GM23338 (cell line): ENCODE measurements around the gene TJP1. TPM values are rescaled to one million over a fixed set of nuclear protein-coding genes. Genes with fewer than 3 reads are reported as not detected.

Experiments
- ATAC-seq: fragments of 200-7000 bp; cut with Tn5 transposase; 3 replicates; pipeline ENCODE4 v1.9.1; 2020
- DNase-seq: peaks from one replicate; pipeline ENCODE4 v3.0.0-alpha.2; 2015; ENCODE audit warnings: low spot score
- H2AFZ ChIP-seq: fragments of 200-600 bp; sonication (generic); 2 replicates; pipeline ENCODE4 v1.8.0; 2016; ENCODE audit warnings: antibody characterized with exemption, mild to moderate bottlenecking, moderate library complexity
- H3F3A ChIP-seq: fragments of 200-600 bp; sonication (generic); replicated peaks from 2 replicates; pipeline ENCODE4 v1.8.0; 2017; ENCODE audit warnings: antibody characterized with exemption, mixed run types, low read depth
- H3K27ac ChIP-seq: fragments of 200-600 bp; sonication (generic); 2 replicates; pipeline ENCODE4 v1.6.1; 2016; ENCODE audit warnings: low read depth
- H3K27me3 ChIP-seq: fragments of 200-600 bp; sonication (generic); 2 replicates; pipeline ENCODE4 v1.8.0; 2016; ENCODE audit warnings: mild to moderate bottlenecking, mixed run types, moderate library complexity; ENCODE audit not compliant: insufficient read depth
- H3K36me3 ChIP-seq: fragments of 200-600 bp; sonication (generic); 2 replicates; pipeline ENCODE4 v1.8.0; 2016; ENCODE audit warnings: mild to moderate bottlenecking; ENCODE audit not compliant: insufficient read depth
- H3K4me1 ChIP-seq: fragments of 200-600 bp; sonication (generic); 2 replicates; pipeline ENCODE4 v1.8.0; 2016; ENCODE audit warnings: mild to moderate bottlenecking, moderate library complexity; ENCODE audit not compliant: insufficient read depth
- H3K4me2 ChIP-seq: fragments of 200-600 bp; sonication (generic); 2 replicates; pipeline ENCODE4 v1.7.1; 2017; ENCODE audit warnings: mixed run types
- H3K4me3 ChIP-seq: fragments of 200-600 bp; sonication (generic); 2 replicates; pipeline ENCODE4 v1.6.1; 2016; ENCODE audit warnings: mixed run types
- H3K79me2 ChIP-seq: fragments of 200-600 bp; sonication (generic); replicated peaks from 2 replicates; pipeline ENCODE4 v1.8.0; 2017; ENCODE audit warnings: mild to moderate bottlenecking; ENCODE audit not compliant: insufficient read depth
- H3K9me2 ChIP-seq: fragments of 200-600 bp; sonication (generic); 2 replicates; pipeline ENCODE4 v1.8.0; 2017; ENCODE audit not compliant: insufficient read depth
- H4K20me1 ChIP-seq: fragments of 200-600 bp; sonication (generic); replicated peaks from 2 replicates; pipeline ENCODE4 v1.8.0; 2017; ENCODE audit warnings: mild to moderate bottlenecking; ENCODE audit not compliant: insufficient read depth
- H3K27ac Mint-ChIP-seq: 2 replicates; pipeline ENCODE4 v1.8.0; 2020; ENCODE audit warnings: inconsistent platforms, mild to moderate bottlenecking, moderate library complexity, mixed read lengths
- H3K27me3 Mint-ChIP-seq: 3 replicates; pipeline ENCODE4 v1.8.0; 2022; ENCODE audit warnings: low read depth, mild to moderate bottlenecking, moderate library complexity, mixed read lengths, inconsistent platforms; ENCODE audit not compliant: insufficient read depth, poor library complexity
- H3K36me3 Mint-ChIP-seq: 3 replicates; pipeline ENCODE4 v1.8.0; 2021; ENCODE audit warnings: low read depth, mild to moderate bottlenecking, inconsistent platforms, moderate library complexity, mixed read lengths
- H3K4me1 Mint-ChIP-seq: 3 replicates; pipeline ENCODE4 v1.8.0; 2020; ENCODE audit warnings: mild to moderate bottlenecking, inconsistent platforms, mixed read lengths
- H3K4me3 Mint-ChIP-seq: 3 replicates; pipeline ENCODE4 v1.8.0; 2021; ENCODE audit warnings: moderate library complexity, mild to moderate bottlenecking, inconsistent platforms, mixed read lengths
- H3K9me3 Mint-ChIP-seq: 3 replicates; pipeline ENCODE4 v1.8.0; 2020; ENCODE audit warnings: moderate library complexity, mild to moderate bottlenecking, inconsistent platforms, mixed read lengths
- CREB1 ChIP-seq: fragments of 250-450 bp; sonication (Bioruptor Pico); IDR thresholded peaks from 2 replicates; pipeline ENCODE4 v1.5.0; 2020; ENCODE audit warnings: low read depth, mild to moderate bottlenecking, moderate library complexity
- CTCF ChIP-seq, 2 experiments: fragments of 200-600 bp in 1 of 2; sonication (generic) in 1 of 2; conservative IDR thresholded peaks; 2 replicates each; pipeline versions ENCODE4 v1.5.1 to v1.6.1; 2016 to 2017; ENCODE audit warnings: antibody characterized with exemption in 2 of 2, low read depth in 2 of 2, mild to moderate bottlenecking in 2 of 2, moderate library complexity in 1 of 2
- ETS1 ChIP-seq: IDR thresholded peaks from 2 replicates; pipeline ENCODE4 v1.6.1; 2016; ENCODE audit warnings: antibody characterized with exemption
- EZH2 ChIP-seq: fragments of 200-600 bp; sonication (generic); IDR thresholded peaks from one replicate; pipeline ENCODE4 v1.8.0; 2017; ENCODE audit warnings: antibody characterized with exemption, mild to moderate bottlenecking, low read depth; ENCODE audit not compliant: unreplicated experiment
- EZH2phosphoT487 ChIP-seq: fragments of 200-600 bp; sonication (generic); IDR thresholded peaks from one replicate; pipeline ENCODE4 v1.8.1; 2018; ENCODE audit warnings: antibody characterized with exemption; ENCODE audit not compliant: unreplicated experiment
- NANOG ChIP-seq: IDR thresholded peaks from 2 replicates; pipeline ENCODE4 v1.6.1; 2016; ENCODE audit warnings: antibody characterized with exemption, borderline replicate concordance
- POLR2AphosphoS5 ChIP-seq: IDR thresholded peaks from 2 replicates; pipeline ENCODE4 v1.6.1; 2016; ENCODE audit warnings: antibody characterized with exemption, low read depth
- REST ChIP-seq: IDR thresholded peaks from one replicate; pipeline ENCODE4 v1.6.1; 2018; ENCODE audit warnings: antibody characterized with exemption; ENCODE audit not compliant: unreplicated experiment
- STAT1 ChIP-seq: IDR thresholded peaks from one replicate; pipeline ENCODE4 v1.6.1; 2016; ENCODE audit warnings: antibody characterized with exemption; ENCODE audit not compliant: unreplicated experiment
- ZNF114 ChIP-seq: fragments of 250-450 bp; sonication (Bioruptor Pico); IDR thresholded peaks from 2 replicates; pipeline ENCODE4 v1.5.0; 2020; ENCODE audit warnings: mild to moderate bottlenecking, moderate library complexity
- ZNF331 ChIP-seq: fragments of 250-450 bp; sonication (Bioruptor Pico); IDR thresholded peaks from 2 replicates; pipeline ENCODE4 v1.5.0; 2020; ENCODE audit warnings: low read depth, mild to moderate bottlenecking, moderate library complexity
- polyA plus RNA-seq: library from polyadenylated mRNA; unstranded; fragments of >200 nt; fragmentation: Nextera tagmentation; extraction: Ambion mirVana; gene quantifications from 2 replicates; pipeline ENCODE4 v1.2.1, GENCODE V29; 2016
- total RNA-seq: library from RNA; depleted of rRNA; stranded (reverse); fragments of >200 nt; shearing (Covaris generic); gene quantifications from 2 replicates; pipeline ENCODE4 v1.2.3, GENCODE V29; 2014

Gene TJP1
- total and polyA plus RNA-seq, 2 experiments from 2014 or later: 76.2 to 116 TPM

GRCh38 chr15:29859293-29859692 lies 37.0 kb upstream of the TJP1 start (continued):
- no peak for TF ChIP-seq REST
- TF ChIP-seq CREB1 (CRISPR knock-in tag): no peak
- no peak for TF ChIP-seq ZNF331
- no peak for TF ChIP-seq EZH2
- no peak for TF ChIP-seq ZNF114 (CRISPR knock-in tag)
- no peak for TF ChIP-seq CTCF (conservative IDR thresholded peaks at IDR 0.05; ENCODE audit: low read depth in 2 of 2)

DNA sequence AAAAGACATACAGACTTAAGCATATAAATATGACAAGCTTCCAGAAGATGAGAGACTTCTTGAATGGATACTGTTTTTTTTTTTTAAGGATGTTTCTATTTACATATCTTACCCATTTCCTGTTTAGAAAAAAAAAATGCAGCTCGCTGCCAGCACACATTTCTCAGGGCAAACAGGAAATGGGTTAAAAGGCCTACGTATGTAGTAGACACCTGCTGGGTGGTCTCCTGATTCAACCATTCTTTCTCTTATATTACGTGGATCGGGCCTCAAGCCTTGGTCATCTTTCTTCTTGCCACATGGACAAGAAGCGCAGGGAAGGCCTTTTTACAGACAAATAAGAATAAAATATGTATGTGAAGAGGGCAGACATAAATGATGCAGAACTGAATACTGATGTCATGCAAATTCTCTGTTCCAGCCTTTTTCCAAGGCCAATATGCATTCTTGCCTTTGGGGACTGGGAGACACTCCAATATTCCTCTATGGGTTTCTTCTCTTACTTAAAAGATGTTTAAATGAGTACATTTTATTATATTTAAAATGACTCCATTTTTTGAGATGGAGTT lies 35.0 kb upstream of the TJP1 start:
- Histone ChIP-seq H3K9me2 (no peaks in the 10 kb centered on the region), H3K4me1 (peaks cover 18% of the 10 kb centered on the region), H3K79me2 (no peaks in the 10 kb centered on the region), H4K20me1 (no peaks in the 10 kb centered on the region), H3K4me3 (no peak overlapping the region), H3K27me3 (no peaks in the 10 kb centered on the region), H3K4me2 (peak overlapping the region; percentile 4; the same call in 1 of the 2 replicates), H2AFZ (no peak overlapping the region), H3F3A (no peaks in the 10 kb centered on the region), H3K27ac (peak overlapping the region; percentile 7; the same call in 1 of the 2 replicates), H3K36me3 (no peaks in the 10 kb centered on the region)
- H3K27me3 Mint-ChIP-seq: peaks cover 2% of the 10 kb centered on the region
- H3K4me1 Mint-ChIP-seq: peaks cover 15% of the 10 kb centered on the region
- no peaks in the 10 kb centered on the region for H3K9me3 Mint-ChIP-seq
- H3K4me3 Mint-ChIP-seq: no peak overlapping the region
- TF ChIP-seq ZNF114 (CRISPR knock-in tag) (no peak), EZH2 (no peak), EZH2phosphoT487 (no peak), POLR2AphosphoS5 (no peak), ETS1 (no peak), STAT1 (no peak), NANOG (no peak), REST (no peak), CTCF (conservative IDR thresholded peaks at IDR 0.05; ENCODE audit: low read depth in 2 of 2) (no peak)
- DNase-seq: no peak
- H3K36me3 Mint-ChIP-seq: no peaks in the 10 kb centered on the region
- ATAC-seq: no peak
- H3K27ac Mint-ChIP-seq: peak overlapping the region; percentile 82
